GM13976 (cell line): ENCODE data around the gene TPCN2.

Experiments
- DNase-seq: peaks from one replicate; pipeline ENCODE4 v3.0.0; 2012; ENCODE audit warnings: low spot score
- CTCF ChIP-seq: IDR thresholded peaks from 2 replicates; pipeline ENCODE4 v1.5.1; 2012; ENCODE audit warnings: borderline replicate concordance, mild to moderate bottlenecking; ENCODE audit not compliant: insufficient read depth; ENCODE audit errors: extremely low read depth, missing control alignments, control extremely low read depth
- in situ Hi-C: fragments of 300-500 bp; cut with MboI; formaldehyde crosslinking; loops from one replicate; pipeline ENCODE4 v1.12.0; 2022; ENCODE audit warnings: low sequenced_read_pairs, mixed read lengths, inconsistent platforms; ENCODE audit not compliant: unreplicated experiment

Gene TPCN2

GRCh38 chr11:69150175-69150574, 101.4 kb downstream of the TPCN2 start:
- no peak for DNase-seq
- no peak for TF ChIP-seq CTCF
- in situ Hi-C loops, result no loop called here

GRCh38 chr11:69151836-69152235, 103.1 kb downstream of the TPCN2 start:
- in situ Hi-C loops, result no loop called here
- no peak for TF ChIP-seq CTCF
- DNase-seq, result no peak

- in situ Hi-C loops, result no loop called here
- no peak for TF ChIP-seq CTCF
- DNase-seq, result no peak
Measured at GRCh38 chr11:69152733-69153421, 104.1 kb downstream of the TPCN2 start.

- no peak for TF ChIP-seq CTCF
- no peak for DNase-seq
- in situ Hi-C loops, result no loop called here
Measured at GRCh38 chr11:69153661-69154060, 104.9 kb downstream of the TPCN2 start.

- in situ Hi-C loops, result no loop called here
- no peak for TF ChIP-seq CTCF
- no peak for DNase-seq
Measured at GRCh38 chr11:69154211-69154913, 105.6 kb downstream of the TPCN2 start.

GRCh38 chr11:69154938-69155301, 106.2 kb downstream of the TPCN2 start:
- no peak for DNase-seq
- in situ Hi-C loops, result no loop called here
- TF ChIP-seq CTCF, result no peak
